Astrocyte of the cerebellum (primary cell): ENCODE measurements around the gene AK6.
A peak's percentile ranks its signal among the peaks of the same experiment; 100 is the strongest.

Experiments
- DNase-seq: peaks from one replicate; pipeline ENCODE4 v3.0.0-alpha.2; 2011; ENCODE audit warnings: low read depth
- H3K4me3 ChIP-seq: 2 replicates; pipeline ENCODE4 v1.5.1; 2011; ENCODE audit warnings: mild to moderate bottlenecking, low read depth, low read length, moderate library complexity
- CTCF ChIP-seq: IDR thresholded peaks from 2 replicates; pipeline ENCODE4 v1.5.1; 2012; ENCODE audit warnings: low read length, low read depth, moderate library complexity, mild to moderate bottlenecking; ENCODE audit errors: missing control alignments
- in situ Hi-C: cut with HindIII; loops from 2 replicates; pipeline ENCODE4 v1.10.0; 2017; ENCODE audit warnings: low sequenced_read_pairs

Gene AK6

GRCh38 chr5:69367697-69368279 is 1.5 kb downstream of the AK6 start:
- no peak for TF ChIP-seq CTCF
- DNase-seq = no peak
- in situ Hi-C loops = no loop called here
- peak overlapping the region; percentile 66 for H3K4me3 ChIP-seq

- no peak for DNase-seq
- H3K4me3 ChIP-seq = no peak overlapping the region
- in situ Hi-C loops = no loop called here
- TF ChIP-seq CTCF = no peak
Observed at GRCh38 chr5:69364850-69365249, 4.5 kb downstream of the AK6 start.

- in situ Hi-C loops = no loop called here
- H3K4me3 ChIP-seq = no peak overlapping the region
- peak; percentile 36 for TF ChIP-seq CTCF
- no peak for DNase-seq
Observed at GRCh38 chr5:69364414-69364813, 4.9 kb downstream of the AK6 start.

GRCh38 chr5:69360442-69360841 is 8.9 kb downstream of the AK6 start:
- DNase-seq = no peak
- in situ Hi-C loops = no loop called here
- H3K4me3 ChIP-seq = no peak overlapping the region
- no peak for TF ChIP-seq CTCF

- in situ Hi-C loops = no loop called here
Observed at GRCh38 chr5:69359699-69360098, 9.6 kb downstream of the AK6 start.

GRCh38 chr5:69350664-69351063 is 18.7 kb downstream of the AK6 start:
- DNase-seq = no peak
- H3K4me3 ChIP-seq = no peak overlapping the region
- in situ Hi-C loops = no loop called here
- TF ChIP-seq CTCF = no peak

More at GRCh38 chr5:69359699-69360098, 9.6 kb downstream of the AK6 start:
- TF ChIP-seq CTCF = no peak
- no peak overlapping the region for H3K4me3 ChIP-seq
- no peak for DNase-seq
